HG03558 (cell line): Measurements from ENCODE around the gene ROCK1.
"Not testable (repeated sequence)": the region's sequence is repeated elsewhere in the genome, so short reads cannot be mapped to it uniquely, and the experiment has no call there.

Source experiments
- ATAC-seq: cut with Tn5 transposase; IDR thresholded peaks from one replicate; pipeline ENCODE4 v1.9.1; 2021; ENCODE audit warnings: moderate number of reproducible peaks; ENCODE audit not compliant: unreplicated experiment; ENCODE audit errors: extremely low read depth

The ROCK1 gene

GRCh38 chr18:21111346-21112139 is at the start of gene ROCK1:
TSS of gene ROCK1 (minus strand) at chr18:21111813. CDS start at chr18:21110910, 903 bp downstream.
- peak; percentile 90 for ATAC-seq

DNA sequence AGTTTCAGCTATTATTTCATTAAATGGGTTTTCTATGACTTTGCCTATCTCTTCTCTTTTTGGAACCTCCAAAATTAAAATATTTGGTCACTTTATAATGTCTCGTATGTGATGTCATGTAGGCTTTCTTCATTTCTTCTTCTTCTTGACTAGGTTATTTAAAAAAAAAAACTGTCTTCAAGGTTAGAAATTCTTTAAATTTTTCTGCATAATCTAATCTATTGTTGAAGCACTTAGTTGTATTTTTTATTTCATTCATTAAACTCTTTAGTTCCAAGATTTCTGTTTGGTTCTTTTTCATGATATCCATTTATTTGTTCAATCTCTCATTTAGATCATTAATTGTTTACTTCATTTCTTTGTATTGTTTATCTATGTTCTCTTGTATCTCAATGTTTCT is 43.8 kb upstream of the ROCK1 start:
- ATAC-seq = no peak

- no peak for ATAC-seq
These were observed 34.4 kb upstream of the ROCK1 start for GRCh38 chr18:21146016-21146415.

- ATAC-seq = no peak
These were observed 33.8 kb upstream of the ROCK1 start for GRCh38 chr18:21145371-21145770.

DNA sequence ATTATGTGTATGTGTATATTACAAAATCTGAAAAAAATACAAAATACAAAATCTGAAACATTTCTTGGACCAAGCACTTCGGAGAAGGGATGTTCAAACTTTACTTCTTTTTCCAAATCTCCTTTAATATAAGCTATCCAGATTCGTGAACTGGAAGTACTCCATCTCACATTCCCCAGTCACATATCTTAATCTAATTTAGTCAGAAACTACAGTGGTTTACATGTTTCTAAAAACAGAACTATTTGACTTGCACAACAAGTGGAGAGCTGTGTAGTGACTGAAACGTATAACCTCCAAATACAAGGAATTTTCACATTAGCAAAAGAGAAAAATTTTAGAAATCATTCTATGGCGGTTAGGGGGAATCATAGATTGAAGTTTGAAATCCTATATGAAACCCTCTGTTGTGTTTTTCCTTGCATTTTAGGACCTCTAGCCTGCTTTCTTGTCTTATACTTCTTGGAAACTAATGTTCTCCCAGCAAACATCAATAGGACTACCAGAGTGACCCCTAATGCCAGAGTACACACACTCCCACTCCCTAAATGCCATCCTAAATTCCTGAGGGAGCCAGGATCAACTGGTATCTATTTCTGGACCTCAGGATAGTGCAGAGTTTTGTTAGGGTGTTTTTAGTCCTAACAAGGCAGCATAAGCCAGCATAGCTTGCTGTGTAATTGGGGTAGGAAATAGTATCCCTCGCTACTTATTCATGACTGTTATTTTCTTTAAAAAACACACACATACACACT is 30.2 kb upstream of the ROCK1 start:
- ATAC-seq = no peak

DNA sequence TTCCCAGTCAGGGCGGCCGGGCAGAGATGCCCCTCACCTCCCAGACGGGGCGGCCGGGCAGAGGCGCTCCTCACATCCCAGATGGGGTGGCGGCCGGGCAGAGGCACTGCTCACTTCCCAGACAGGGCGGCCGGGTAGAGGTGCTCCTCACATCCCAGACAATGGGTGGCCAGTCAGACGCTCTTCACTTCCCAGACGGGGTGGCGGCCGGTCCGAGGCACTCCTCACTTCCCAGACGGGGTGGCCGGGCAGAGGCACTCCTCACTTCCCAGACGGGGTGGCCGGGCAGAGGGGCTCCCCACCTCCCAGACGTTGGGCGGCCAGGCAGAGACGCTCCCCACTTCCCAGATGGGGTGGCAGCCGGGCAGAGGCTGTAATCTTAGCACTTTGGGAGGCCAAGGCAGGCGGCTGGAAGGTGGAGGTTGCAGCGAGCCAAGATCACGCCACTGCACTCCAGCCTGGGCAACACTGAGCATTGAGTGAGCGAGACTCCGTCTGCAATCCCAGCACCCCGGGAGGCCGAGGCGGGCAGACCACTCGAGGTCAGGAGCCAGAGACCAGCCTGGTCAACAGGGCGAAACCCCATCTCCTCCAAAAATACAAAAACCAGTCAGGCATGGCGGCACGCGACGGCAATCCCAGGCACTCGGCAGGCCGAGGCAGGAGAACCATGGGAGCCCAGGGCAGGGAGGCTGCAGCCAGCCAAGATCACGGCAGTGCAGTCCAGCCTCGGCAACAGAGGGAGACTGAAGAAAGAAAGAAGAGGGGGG is 26.3 kb upstream of the ROCK1 start:
- ATAC-seq = not testable (repeated sequence)

- no peak for ATAC-seq
These were observed 23.3 kb upstream of the ROCK1 start for GRCh38 chr18:21134895-21135294.

GRCh38 chr18:21132398-21132918 is 20.8 kb upstream of the ROCK1 start:
- no peak for ATAC-seq

- no peak for ATAC-seq
These were observed 20.1 kb upstream of the ROCK1 start for GRCh38 chr18:21131698-21132227.

GRCh38 chr18:21129566-21130216 is 18.1 kb upstream of the ROCK1 start:
- ATAC-seq = no peak

GRCh38 chr18:21123290-21123926 is 11.8 kb upstream of the ROCK1 start:
- ATAC-seq = no peak

GRCh38 chr18:21118806-21119205 is 7.2 kb upstream of the ROCK1 start:
- ATAC-seq = no peak

- ATAC-seq = no peak
These were observed 6.0 kb upstream of the ROCK1 start for GRCh38 chr18:21117409-21118131.

- no peak for ATAC-seq
These were observed 4.2 kb upstream of the ROCK1 start for GRCh38 chr18:21115519-21116411.

DNA sequence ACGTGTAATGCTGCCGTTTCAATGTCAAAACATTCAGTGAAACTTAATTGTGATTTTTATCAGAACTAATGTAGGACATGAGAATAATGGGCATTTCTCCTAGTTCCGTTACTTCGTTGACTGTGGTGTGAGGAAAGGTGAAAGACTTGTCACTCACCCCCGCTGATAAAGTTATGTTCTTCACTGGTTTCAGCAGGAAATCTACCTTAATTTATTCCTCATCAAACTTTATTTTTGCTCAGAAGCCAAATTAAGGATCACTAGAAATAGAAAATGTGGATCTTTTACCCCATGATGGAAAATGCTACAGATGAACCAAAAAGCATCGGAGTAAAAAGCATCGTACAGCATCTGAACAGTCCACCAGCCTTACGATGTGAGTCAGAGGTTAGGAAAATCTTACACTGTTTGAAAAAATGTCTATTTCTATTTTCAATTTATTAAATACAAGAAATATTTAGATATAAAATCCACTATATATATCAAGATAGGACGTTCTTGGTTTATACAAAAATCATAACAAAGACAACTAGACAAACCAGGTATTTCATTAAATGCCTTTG is 1.0 kb upstream of the ROCK1 start:
- no peak for ATAC-seq

GRCh38 chr18:21112140-21112473 is 494 bp upstream of the ROCK1 start:
- ATAC-seq = no peak

DNA sequence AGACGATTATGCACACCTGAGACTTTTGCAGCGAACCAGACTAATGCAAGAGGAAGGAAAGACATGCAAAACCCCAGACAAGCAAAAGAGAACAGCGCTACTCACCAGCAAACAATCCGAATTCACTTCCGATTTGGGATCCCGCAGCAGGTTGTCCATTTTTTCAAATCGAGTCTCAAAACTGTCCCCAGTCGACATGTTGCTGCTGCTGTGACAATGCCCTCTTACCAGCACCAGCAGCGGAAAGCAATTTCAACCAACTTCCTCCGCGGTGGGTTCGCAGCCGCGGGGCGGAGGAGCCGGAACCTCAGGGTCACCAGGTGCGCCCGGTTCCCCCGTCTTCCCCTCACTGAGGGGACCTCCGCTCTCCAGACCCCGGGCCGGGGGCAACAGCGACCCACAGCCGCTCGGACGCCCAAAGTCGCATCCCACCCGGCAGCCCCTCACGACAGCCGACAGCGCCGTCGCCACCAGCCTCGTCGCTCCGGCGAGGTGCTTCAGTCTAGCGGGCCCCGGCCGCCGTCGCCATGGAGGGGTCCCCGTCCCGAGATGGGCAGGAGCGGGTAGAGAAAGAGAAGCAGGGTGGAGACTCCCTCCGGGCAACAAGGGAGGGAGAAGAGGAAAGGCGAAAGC is 784 bp downstream of the ROCK1 start:
- no peak for ATAC-seq
